A673 (cell line): Measurements from ENCODE around the gene ZBTB38. TPM values are rescaled to one million over a fixed set of nuclear protein-coding genes. Genes with fewer than 3 reads are reported as not detected.

ENCODE experiments used
- Bru-seq: library from RNA; stranded (reverse); fragments of 400-500 nt; gene quantifications from one replicate; lab custom pipeline; 2021; lab: Mats Ljungman, UMichigan
- BruChase-seq, 2 experiments: library from RNA; stranded (reverse); fragments of 400-500 nt; gene quantifications; one replicate each; lab custom pipeline; 2021; lab: Mats Ljungman, UMichigan
- BruUV-seq: library from RNA; stranded (reverse); fragments of 400-500 nt; replicated peaks from 2 replicates; lab custom pipeline; 2021; lab: Mats Ljungman, UMichigan
- CTCF ChIA-PET: fragments of 300-600 bp; sonication (Branson Sonifier 250); formaldehyde crosslinking; loops from one replicate; lab custom pipeline; 2022; ENCODE audit warnings: antibody characterized with exemption; lab: Charles Lee
- POLR2A ChIA-PET: fragments of 300-600 bp; sonication (Branson Sonifier 250); formaldehyde crosslinking; loops from one replicate; lab custom pipeline; 2022; ENCODE audit warnings: antibody characterized with exemption; ENCODE audit not compliant: low non-redundant PET; lab: Charles Lee
- DNase-seq: peaks from one replicate; pipeline ENCODE4 v3.0.0-alpha.2; 2015; ENCODE audit warnings: low spot score
- H3K27ac ChIP-seq: fragments of 200-600 bp; sonication (generic); 2 replicates; pipeline ENCODE4 v1.5.1; 2016; ENCODE audit warnings: mixed run types, low read depth, mild to moderate bottlenecking, mixed read lengths, antibody characterized with exemption, low read length; ENCODE audit not compliant: poor library complexity, severe bottlenecking
- H3K27me3 ChIP-seq: fragments of 200-600 bp; sonication (generic); replicated peaks from 2 replicates; pipeline ENCODE4 v1.6.1; 2017; ENCODE audit warnings: mixed run types, low read depth, mild to moderate bottlenecking, mixed read lengths, antibody characterized with exemption, low read length; ENCODE audit not compliant: insufficient read depth, poor library complexity
- H3K36me3 ChIP-seq: fragments of 200-600 bp; sonication (generic); 2 replicates; pipeline ENCODE4 v1.6.1; 2016; ENCODE audit warnings: mixed run types, mild to moderate bottlenecking, mixed read lengths, antibody characterized with exemption, low read length; ENCODE audit not compliant: insufficient read depth, poor library complexity, severe bottlenecking
- H3K4me1 ChIP-seq: fragments of 200-600 bp; sonication (generic); 2 replicates; pipeline ENCODE4 v1.6.1; 2017; ENCODE audit warnings: mixed run types, mild to moderate bottlenecking, mixed read lengths, antibody characterized with exemption, low read length; ENCODE audit not compliant: insufficient read depth, poor library complexity, severe bottlenecking
- H3K4me3 ChIP-seq: fragments of 200-600 bp; sonication (generic); 2 replicates; pipeline ENCODE4 v1.5.1; 2016; ENCODE audit warnings: low read depth, mixed run types, mild to moderate bottlenecking, mixed read lengths, low read length; ENCODE audit not compliant: poor library complexity, severe bottlenecking
- H3K9me3 ChIP-seq: fragments of 200-600 bp; sonication (generic); 2 replicates; pipeline ENCODE4 v1.6.1; 2016; ENCODE audit warnings: mixed run types, low read depth, mild to moderate bottlenecking, mixed read lengths, antibody characterized with exemption, low read length; ENCODE audit not compliant: poor library complexity, severe bottlenecking
- CTCF ChIP-seq: fragments of 300-800, 200-600 bp; sonication (generic); conservative IDR thresholded peaks from 2 replicates; pipeline ENCODE4 v1.5.1; 2017; ENCODE audit warnings: low read depth, mild to moderate bottlenecking, antibody characterized with exemption, low read length, moderate library complexity, mixed read lengths
- EZH2 ChIP-seq: fragments of 200-600 bp; sonication (generic); IDR thresholded peaks from 2 replicates; pipeline ENCODE4 v1.6.1; 2017; ENCODE audit warnings: borderline replicate concordance, low read depth, mild to moderate bottlenecking, mixed read lengths, antibody characterized with exemption, low read length; ENCODE audit not compliant: poor library complexity, severe bottlenecking
- intact Hi-C: fragments of 100-400 bp; cut with micrococcal nuclease; formaldehyde crosslinking; loops from one replicate; pipeline ENCODE4 v1.10.0; 2022; ENCODE audit not compliant: unreplicated experiment
- long read RNA-seq: library from polyadenylated mRNA; stranded (forward); transcript quantifications from one replicate; pipeline ENCODE4 v2.0.0, GENCODE V29; 2022
- total RNA-seq: library from RNA; stranded (reverse); gene quantifications from 2 replicates; pipeline ENCODE4 v1.2.3, GENCODE V29; 2021

The ZBTB38 gene
- total RNA-seq (19.1 and 23.7 TPM in 2 replicates), Bru-seq, nascent RNA (percentile 66 among the genes with signal in this experiment), BruChase-seq, experiment 1, labeled RNA remaining after a 2-hour chase (percentile 65 among the genes with signal in this experiment), BruChase-seq, experiment 2, labeled RNA remaining after a 6-hour chase (percentile 63 among the genes with signal in this experiment)
- long read RNA-seq, partial matches to known transcripts, result 1 of 8 reads
- long read RNA-seq, other reads (novel, unspliced or antisense), result 3 of 8 reads

- no peaks in the 10 kb centered on the region for H3K36me3 ChIP-seq
- BruUV-seq, result no TSS peak
- TF ChIP-seq CTCF, result no peak
- no peak for TF ChIP-seq EZH2
- no peak within 1 kb of the TSS for H3K4me3 ChIP-seq
- ChIA-PET POLR2A (no interaction called here), CTCF (no interaction called here)
- no peaks in the 10 kb centered on the region for H3K4me1 ChIP-seq
- DNase-seq, result peak; percentile 21
- H3K27ac ChIP-seq, result no peak within 1 kb of the TSS
- intact Hi-C loops, result loop anchor here (10.0 kb wide), 1 partner anchor 197 kb away; no protein-coding TSS in a partner anchor
- no peaks in the 10 kb centered on the region for H3K9me3 ChIP-seq
- no peaks in the 10 kb centered on the region for H3K27me3 ChIP-seq
Observed at GRCh38 chr3:141368062-141368924, at the start of gene ZBTB38. ZBTB38 (plus strand) TSS chr3:141368504; CDS start chr3:141442389, 73,885 bp downstream.

DNA sequence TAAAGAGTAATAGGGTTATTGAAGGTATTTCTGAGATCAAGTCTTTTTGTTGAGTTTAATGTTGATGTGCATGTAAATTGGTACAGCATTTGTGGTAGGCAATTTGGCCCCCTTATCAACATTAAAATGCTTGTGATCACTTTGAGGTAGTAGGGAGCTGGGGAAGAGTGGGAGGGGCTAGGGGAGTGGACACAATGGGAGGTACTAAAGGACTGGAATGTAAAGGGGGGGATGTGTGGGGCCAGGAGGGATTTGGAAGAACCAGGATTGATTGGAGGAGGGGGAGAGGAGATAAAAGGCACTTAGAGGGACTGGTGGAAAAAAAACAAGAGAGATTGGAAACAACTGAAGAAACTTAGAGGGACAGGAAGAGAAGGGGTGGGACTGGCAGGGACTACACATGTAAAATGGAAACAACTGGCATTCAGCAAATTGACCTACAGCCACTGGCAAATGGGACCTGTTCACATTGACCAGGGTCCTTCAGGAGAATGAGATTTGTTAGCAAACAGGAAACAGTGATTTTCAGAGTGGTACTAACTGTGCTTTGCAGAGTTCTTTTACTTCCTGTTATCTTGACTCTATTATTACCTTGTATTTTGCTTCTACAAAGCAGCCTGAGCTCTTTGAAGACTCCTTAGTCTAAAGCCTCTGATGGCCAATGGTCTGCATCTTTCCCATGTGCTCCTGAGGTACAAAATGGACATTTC is 47.8 kb upstream of the ZBTB38 start:
- intact Hi-C loops, result no loop called here
- TF ChIP-seq CTCF (no peak), EZH2 (no peak)
- H3K4me3 ChIP-seq, result no peak overlapping the region
- H3K4me1 ChIP-seq, result no peaks in the 10 kb centered on the region
- DNase-seq, result no peak
- no peak overlapping the region for H3K27ac ChIP-seq
- H3K9me3 ChIP-seq, result no peaks in the 10 kb centered on the region
- H3K36me3 ChIP-seq, result no peaks in the 10 kb centered on the region
- H3K27me3 ChIP-seq, result no peaks in the 10 kb centered on the region
- POLR2A ChIA-PET, result no interaction called here
- CTCF ChIA-PET, result no interaction called here
- BruUV-seq, result no TSS peak

- ChIA-PET CTCF (no interaction called here), POLR2A (no interaction called here)
- intact Hi-C loops, result no loop called here
- no peak overlapping the region for H3K27ac ChIP-seq
- H3K27me3 ChIP-seq, result no peaks in the 10 kb centered on the region
- no peak overlapping the region for H3K4me3 ChIP-seq
- no peaks in the 10 kb centered on the region for H3K36me3 ChIP-seq
- no peaks in the 10 kb centered on the region for H3K4me1 ChIP-seq
- DNase-seq, result no peak
- no TSS peak for BruUV-seq
- no peak for TF ChIP-seq EZH2
- TF ChIP-seq CTCF, result no peak
- H3K9me3 ChIP-seq, result no peaks in the 10 kb centered on the region
Observed at GRCh38 chr3:141321109-141321497, 47.2 kb upstream of the ZBTB38 start.
